Measurements from ENCODE around the gene SPATA1.
"Not testable (repeated sequence)": the region's sequence is repeated elsewhere in the genome, so short reads cannot be mapped to it uniquely, and the experiment has no call there.

SPATA1 gene

GRCh38 chr1:84510165-84510564 is 4.0 kb downstream of the SPATA1 start:
- DNase-seq = no peak

- DNase-seq = no peak
Observed at GRCh38 chr1:84510668-84511067, 4.5 kb downstream of the SPATA1 start.

- DNase-seq = no peak
Observed at GRCh38 chr1:84524590-84524989, 18.4 kb downstream of the SPATA1 start.

- DNase-seq = no peak
Observed at GRCh38 chr1:84525779-84526178, 19.6 kb downstream of the SPATA1 start.

GRCh38 chr1:84538599-84538998 is 32.4 kb downstream of the SPATA1 start:
- DNase-seq = no peak

GRCh38 chr1:84539972-84540371 is 33.8 kb downstream of the SPATA1 start:
- DNase-seq = no peak

GRCh38 chr1:84540759-84541158 is 34.6 kb downstream of the SPATA1 start:
- no peak for DNase-seq

- no peak for DNase-seq
Observed at GRCh38 chr1:84541679-84542078, 35.5 kb downstream of the SPATA1 start.

- DNase-seq = no peak
Observed at GRCh38 chr1:84550826-84551225, 44.6 kb downstream of the SPATA1 start.

GRCh38 chr1:84569216-84569615 is 63.0 kb downstream of the SPATA1 start:
- DNase-seq = no peak

- no peak for DNase-seq
Observed at GRCh38 chr1:84570436-84571149, 64.4 kb downstream of the SPATA1 start.

GRCh38 chr1:84571150-84571535 is 65.0 kb downstream of the SPATA1 start:
- DNase-seq = no peak

GRCh38 chr1:84573481-84573966 is 67.3 kb downstream of the SPATA1 start:
- no peak for DNase-seq

- peak; percentile 49 to 69 for DNase-seq
Observed at GRCh38 chr1:84573967-84574842, 68.0 kb downstream of the SPATA1 start, which contains the start of gene CTBS. TSS of gene CTBS (minus strand) at chr1:84574440. CDS start at chr1:84574415, 25 bp downstream.

- no peak for DNase-seq
Observed at GRCh38 chr1:84574936-84575335, 68.8 kb downstream of the SPATA1 start.

- DNase-seq = no peak
Observed at GRCh38 chr1:84581648-84582047, 75.5 kb downstream of the SPATA1 start.

- no peak for DNase-seq
Observed at GRCh38 chr1:84582802-84583587, 76.8 kb downstream of the SPATA1 start.

GRCh38 chr1:84583648-84584047 is 77.5 kb downstream of the SPATA1 start:
- no peak for DNase-seq

GRCh38 chr1:84584126-84584525 is 77.9 kb downstream of the SPATA1 start:
- DNase-seq = no peak

- DNase-seq = no peak
Observed at GRCh38 chr1:84585803-84586202, 79.6 kb downstream of the SPATA1 start.

- no peak for DNase-seq
Observed at GRCh38 chr1:84587099-84587498, 80.9 kb downstream of the SPATA1 start.

GRCh38 chr1:84594959-84595358 is 88.8 kb downstream of the SPATA1 start:
- DNase-seq = not testable (repeated sequence)

- DNase-seq = no peak
Observed at GRCh38 chr1:84597011-84597410, 90.8 kb downstream of the SPATA1 start.

Measured in NCI-H187 (cell line).